ENCODE data around the gene PHF14.

PHF14 gene

GRCh38 chr7:11039974-11040373, 66.3 kb downstream of the PHF14 start:
- Histone ChIP-seq H3K27me3 (ENCODE audit: control insufficient read depth, insufficient read depth, low read length) (no peaks in the 10 kb centered on the region), H3K9me3 (ENCODE audit: control insufficient read depth, insufficient read depth, low read length) (no peaks in the 10 kb centered on the region), H3K36me3 (ENCODE audit: control insufficient read depth, insufficient read depth, low read length) (peaks cover 3% of the 10 kb centered on the region; the same call in 1 of the 2 replicates), H3K27ac (ENCODE audit: low read length) (no peak overlapping the region), H3K4me3 (ENCODE audit: low read length) (no peak overlapping the region), H3K4me1 (ENCODE audit: control insufficient read depth, insufficient read depth, low read length) (no peaks in the 10 kb centered on the region)
- DNase-seq (ENCODE audit: low read depth, low spot score): no peak

DNA sequence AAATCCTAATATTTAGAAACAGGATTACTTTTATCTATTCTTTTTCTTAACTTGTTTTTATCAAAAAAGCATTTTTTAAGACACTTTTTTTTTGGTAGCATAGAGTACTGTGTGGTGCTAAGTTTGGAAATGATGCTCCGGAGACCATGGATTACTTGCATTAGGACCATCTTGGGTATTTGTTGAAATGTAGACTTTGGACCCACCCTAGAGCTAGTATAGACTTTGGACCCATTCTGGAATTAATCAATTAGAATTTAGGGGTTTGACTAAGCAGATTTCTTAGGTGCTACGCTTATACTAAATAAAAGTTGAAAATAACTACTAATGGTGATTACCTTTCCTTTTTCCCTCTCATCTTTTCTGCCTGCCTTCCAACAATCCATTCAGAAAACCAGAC, 80.4 kb downstream of the PHF14 start:
- no CpG with 5 or more reads among the region's 2 CpGs for WGBS (ENCODE audit: insufficient coverage, insufficient read length)

GRCh38 chr7:11060893-11061292, 87.2 kb downstream of the PHF14 start:
- Histone ChIP-seq H3K27ac (ENCODE audit: low read length) (no peak overlapping the region), H3K4me3 (ENCODE audit: low read length) (no peak overlapping the region), H3K4me1 (ENCODE audit: control insufficient read depth, insufficient read depth, low read length) (no peaks in the 10 kb centered on the region), H3K27me3 (ENCODE audit: control insufficient read depth, insufficient read depth, low read length) (no peaks in the 10 kb centered on the region), H3K9me3 (ENCODE audit: control insufficient read depth, insufficient read depth, low read length) (no peaks in the 10 kb centered on the region), H3K36me3 (ENCODE audit: control insufficient read depth, insufficient read depth, low read length) (no peaks in the 10 kb centered on the region)
- WGBS (ENCODE audit: insufficient coverage, insufficient read length): no CpG with 5 or more reads among the region's 2 CpGs
- DNase-seq (ENCODE audit: low read depth, low spot score): no peak

More for the DNA sequence above, 80.4 kb downstream of the PHF14 start:
- no peak overlapping the region for H3K4me3 ChIP-seq (ENCODE audit: low read length)
- H3K36me3 ChIP-seq (ENCODE audit: control insufficient read depth, insufficient read depth, low read length): no peaks in the 10 kb centered on the region; the same call in 1 of the 2 replicates
- H3K27me3 ChIP-seq (ENCODE audit: control insufficient read depth, insufficient read depth, low read length): no peaks in the 10 kb centered on the region
- H3K4me1 ChIP-seq (ENCODE audit: control insufficient read depth, insufficient read depth, low read length): no peaks in the 10 kb centered on the region
- no peak overlapping the region for H3K27ac ChIP-seq (ENCODE audit: low read length)
- no peaks in the 10 kb centered on the region for H3K9me3 ChIP-seq (ENCODE audit: control insufficient read depth, insufficient read depth, low read length)
- DNase-seq (ENCODE audit: low read depth, low spot score): no peak

DNA sequence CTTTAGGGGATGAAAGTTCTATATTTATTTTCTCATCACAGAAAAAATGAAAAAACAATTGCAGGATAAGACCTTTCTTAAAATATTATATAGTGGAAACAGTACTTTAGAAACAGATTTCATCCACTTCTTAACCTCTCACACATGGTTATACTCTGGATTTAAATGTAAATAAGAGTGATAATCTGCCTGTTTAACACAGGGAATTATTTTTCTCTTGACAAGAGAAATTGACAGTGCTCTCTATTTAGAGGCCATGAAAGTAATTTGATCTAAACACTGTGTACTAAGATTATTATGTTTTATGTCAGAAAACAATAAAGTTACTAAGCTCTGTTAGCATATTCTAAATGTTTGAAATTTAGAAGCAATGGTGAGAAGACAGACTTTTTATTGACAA, 88.4 kb downstream of the PHF14 start:
- Histone ChIP-seq H3K4me1 (ENCODE audit: control insufficient read depth, insufficient read depth, low read length) (no peaks in the 10 kb centered on the region), H3K4me3 (ENCODE audit: low read length) (no peak overlapping the region), H3K36me3 (ENCODE audit: control insufficient read depth, insufficient read depth, low read length) (no peaks in the 10 kb centered on the region), H3K9me3 (ENCODE audit: control insufficient read depth, insufficient read depth, low read length) (no peaks in the 10 kb centered on the region), H3K27ac (ENCODE audit: low read length) (no peak overlapping the region), H3K27me3 (ENCODE audit: control insufficient read depth, insufficient read depth, low read length) (no peaks in the 10 kb centered on the region)
- DNase-seq (ENCODE audit: low read depth, low spot score): no peak

GRCh38 chr7:11069591-11069990, 95.9 kb downstream of the PHF14 start:
- DNase-seq (ENCODE audit: low read depth, low spot score): no peak
- no CpG with 5 or more reads among the region's 3 CpGs for WGBS (ENCODE audit: insufficient coverage, insufficient read length)
- Histone ChIP-seq H3K4me3 (ENCODE audit: low read length) (no peak overlapping the region), H3K27ac (ENCODE audit: low read length) (no peak overlapping the region), H3K36me3 (ENCODE audit: control insufficient read depth, insufficient read depth, low read length) (no peaks in the 10 kb centered on the region), H3K4me1 (ENCODE audit: control insufficient read depth, insufficient read depth, low read length) (no peaks in the 10 kb centered on the region), H3K9me3 (ENCODE audit: control insufficient read depth, insufficient read depth, low read length) (no peaks in the 10 kb centered on the region), H3K27me3 (ENCODE audit: control insufficient read depth, insufficient read depth, low read length) (no peaks in the 10 kb centered on the region; the same call in 1 of the 2 replicates)

- WGBS (ENCODE audit: insufficient coverage, insufficient read length): no CpG with 5 or more reads among the region's 2 CpGs
- no peak overlapping the region for H3K27ac ChIP-seq (ENCODE audit: low read length)
- DNase-seq (ENCODE audit: low read depth, low spot score): no peak
- H3K9me3 ChIP-seq (ENCODE audit: control insufficient read depth, insufficient read depth, low read length): no peaks in the 10 kb centered on the region
- no peaks in the 10 kb centered on the region for H3K4me1 ChIP-seq (ENCODE audit: control insufficient read depth, insufficient read depth, low read length)
- H3K36me3 ChIP-seq (ENCODE audit: control insufficient read depth, insufficient read depth, low read length): no peaks in the 10 kb centered on the region; the same call in 1 of the 2 replicates
- H3K27me3 ChIP-seq (ENCODE audit: control insufficient read depth, insufficient read depth, low read length): no peaks in the 10 kb centered on the region; the same call in 1 of the 2 replicates
- H3K4me3 ChIP-seq (ENCODE audit: low read length): no peak overlapping the region
Measured at GRCh38 chr7:11077816-11078215, 104.1 kb downstream of the PHF14 start.

- Histone ChIP-seq H3K36me3 (ENCODE audit: control insufficient read depth, insufficient read depth, low read length) (no peaks in the 10 kb centered on the region; the same call in 1 of the 2 replicates), H3K27me3 (ENCODE audit: control insufficient read depth, insufficient read depth, low read length) (no peaks in the 10 kb centered on the region), H3K4me1 (ENCODE audit: control insufficient read depth, insufficient read depth, low read length) (no peaks in the 10 kb centered on the region), H3K9me3 (ENCODE audit: control insufficient read depth, insufficient read depth, low read length) (no peaks in the 10 kb centered on the region), H3K27ac (ENCODE audit: low read length) (no peak overlapping the region), H3K4me3 (ENCODE audit: low read length) (no peak overlapping the region)
- WGBS (ENCODE audit: insufficient coverage, insufficient read length): no CpG with 5 or more reads among the region's 4 CpGs
- no peak for DNase-seq (ENCODE audit: low read depth, low spot score)
Measured at GRCh38 chr7:11078247-11078834, 104.7 kb downstream of the PHF14 start.

GRCh38 chr7:11079907-11080306, 106.2 kb downstream of the PHF14 start:
- 100% methylated on average over 1 of the region's 4 CpGs for WGBS (ENCODE audit: insufficient coverage, insufficient read length)
- Histone ChIP-seq H3K27ac (ENCODE audit: low read length) (no peak overlapping the region), H3K27me3 (ENCODE audit: control insufficient read depth, insufficient read depth, low read length) (no peaks in the 10 kb centered on the region), H3K36me3 (ENCODE audit: control insufficient read depth, insufficient read depth, low read length) (no peaks in the 10 kb centered on the region; the same call in 1 of the 2 replicates), H3K4me3 (ENCODE audit: low read length) (no peak overlapping the region), H3K9me3 (ENCODE audit: control insufficient read depth, insufficient read depth, low read length) (no peaks in the 10 kb centered on the region), H3K4me1 (ENCODE audit: control insufficient read depth, insufficient read depth, low read length) (no peaks in the 10 kb centered on the region)
- no peak for DNase-seq (ENCODE audit: low read depth, low spot score)

DNA sequence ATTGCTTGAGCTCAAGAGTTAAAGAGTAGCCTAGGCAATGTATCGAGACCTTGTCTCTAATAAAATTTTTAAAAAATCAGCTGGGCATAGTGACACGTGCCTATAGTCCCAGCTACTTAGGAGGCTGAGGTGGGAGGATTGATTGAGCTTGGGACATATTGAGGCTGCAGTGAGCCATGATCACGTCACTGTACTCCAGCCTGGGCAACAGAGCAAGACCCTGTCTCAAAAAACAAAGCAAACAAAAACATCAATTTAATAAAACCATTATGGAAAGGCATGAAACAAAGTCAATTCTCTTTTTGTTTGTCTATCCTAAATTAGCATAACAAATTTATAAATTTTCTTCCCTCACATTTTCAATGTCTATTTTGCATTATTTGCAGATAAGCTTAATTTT, 108.4 kb downstream of the PHF14 start:
- Histone ChIP-seq H3K4me1 (ENCODE audit: control insufficient read depth, insufficient read depth, low read length) (no peaks in the 10 kb centered on the region), H3K27me3 (ENCODE audit: control insufficient read depth, insufficient read depth, low read length) (no peaks in the 10 kb centered on the region), H3K9me3 (ENCODE audit: control insufficient read depth, insufficient read depth, low read length) (no peaks in the 10 kb centered on the region), H3K36me3 (ENCODE audit: control insufficient read depth, insufficient read depth, low read length) (no peaks in the 10 kb centered on the region; the same call in 1 of the 2 replicates), H3K27ac (ENCODE audit: low read length) (no peak overlapping the region), H3K4me3 (ENCODE audit: low read length) (no peak overlapping the region)
- no CpG with 5 or more reads among the region's 3 CpGs for WGBS (ENCODE audit: insufficient coverage, insufficient read length)
- DNase-seq (ENCODE audit: low read depth, low spot score): no peak

DNA sequence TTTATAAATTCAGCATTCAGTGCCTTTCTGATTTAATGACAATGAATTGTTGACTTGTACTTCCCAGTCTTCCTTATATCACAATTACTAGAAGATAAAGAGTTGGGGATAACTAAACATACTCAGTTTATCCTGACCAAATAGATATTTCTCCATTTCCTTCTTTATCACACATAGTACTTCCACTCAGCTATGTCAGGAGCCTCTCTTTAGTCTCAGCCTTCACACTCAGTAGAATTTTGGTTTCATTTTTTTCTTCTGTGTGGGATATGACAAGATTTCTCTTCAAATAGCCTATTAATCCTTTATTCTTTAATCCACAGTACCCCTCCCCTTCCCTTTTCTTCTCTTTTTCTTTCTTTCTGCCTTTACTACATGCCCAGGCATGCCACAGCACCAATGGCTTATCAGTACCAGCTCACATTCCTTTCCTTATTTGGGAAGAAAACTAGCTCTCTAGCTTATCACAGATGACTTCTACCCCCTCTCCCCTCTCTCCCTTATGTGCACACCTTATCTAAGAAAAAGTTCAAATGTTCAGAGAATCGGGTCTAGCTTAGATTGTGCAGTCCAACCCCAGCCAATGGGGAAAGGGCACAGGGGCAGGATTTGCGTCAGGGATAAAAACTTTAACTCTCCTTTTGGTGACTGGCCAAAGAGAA, 109.0 kb downstream of the PHF14 start:
- H3K9me3 ChIP-seq (ENCODE audit: control insufficient read depth, insufficient read depth, low read length): no peaks in the 10 kb centered on the region
- no peaks in the 10 kb centered on the region for H3K4me1 ChIP-seq (ENCODE audit: control insufficient read depth, insufficient read depth, low read length)
- no peak overlapping the region for H3K4me3 ChIP-seq (ENCODE audit: low read length)
- H3K27me3 ChIP-seq (ENCODE audit: control insufficient read depth, insufficient read depth, low read length): no peaks in the 10 kb centered on the region
- no peak overlapping the region for H3K27ac ChIP-seq (ENCODE audit: low read length)
- DNase-seq (ENCODE audit: low read depth, low spot score): no peak
- no peaks in the 10 kb centered on the region; the same call in 1 of the 2 replicates for H3K36me3 ChIP-seq (ENCODE audit: control insufficient read depth, insufficient read depth, low read length)
- WGBS (ENCODE audit: insufficient coverage, insufficient read length): no CpG with 5 or more reads among the region's 2 CpGs

DNA sequence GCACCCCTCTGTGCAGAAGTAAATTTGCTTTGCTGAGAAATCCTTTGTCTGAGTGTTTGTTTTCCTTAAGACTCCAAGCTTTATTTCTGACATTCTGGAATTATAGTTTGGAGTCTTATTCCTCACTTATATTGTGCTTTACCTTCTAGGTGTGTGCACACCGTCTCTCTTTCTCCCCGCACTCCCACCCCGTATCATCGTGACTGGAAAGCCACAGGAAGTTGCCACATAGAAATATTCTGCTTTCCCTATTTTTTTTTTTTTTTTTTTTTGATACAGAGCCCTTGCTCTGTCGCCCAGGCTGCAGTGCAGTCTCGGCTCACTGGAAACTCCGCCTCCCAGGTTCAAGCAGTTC, 109.5 kb downstream of the PHF14 start:
- Histone ChIP-seq H3K4me3 (ENCODE audit: low read length) (no peak overlapping the region), H3K9me3 (ENCODE audit: control insufficient read depth, insufficient read depth, low read length) (no peaks in the 10 kb centered on the region), H3K36me3 (ENCODE audit: control insufficient read depth, insufficient read depth, low read length) (no peaks in the 10 kb centered on the region; the same call in 1 of the 2 replicates), H3K27me3 (ENCODE audit: control insufficient read depth, insufficient read depth, low read length) (no peaks in the 10 kb centered on the region), H3K27ac (ENCODE audit: low read length) (no peak overlapping the region), H3K4me1 (ENCODE audit: control insufficient read depth, insufficient read depth, low read length) (no peaks in the 10 kb centered on the region)
- DNase-seq (ENCODE audit: low read depth, low spot score): no peak
- no CpG with 5 or more reads among the region's 7 CpGs for WGBS (ENCODE audit: insufficient coverage, insufficient read length)
